HPDE6-E6E7 (cell line): ENCODE measurements around the gene FAIM.
A peak's percentile ranks its signal among the peaks of the same experiment; 100 is the strongest.
"Not testable (repeated sequence)": the region's sequence is repeated elsewhere in the genome, so short reads cannot be mapped to it uniquely, and the experiment has no call there.

Experiments used
- DNase-seq: peaks from one replicate; pipeline ENCODE4 v3.0.0; 2011; ENCODE audit warnings: missing footprints; ENCODE audit errors: extremely low spot score

FAIM gene

GRCh38 chr3:138601661-138602060 is 6.9 kb upstream of the FAIM start:
- not testable (repeated sequence) for DNase-seq

GRCh38 chr3:138604106-138604595 is 4.4 kb upstream of the FAIM start:
- not testable (repeated sequence) for DNase-seq

- no peak for DNase-seq
These were observed 1.3 kb downstream of the FAIM start for GRCh38 chr3:138609898-138610266.

- DNase-seq = no peak
These were observed 6.9 kb downstream of the FAIM start for GRCh38 chr3:138615462-138615861.

- DNase-seq = no peak
These were observed 11.9 kb downstream of the FAIM start for GRCh38 chr3:138620431-138620830.

- no peak for DNase-seq
These were observed 15.9 kb downstream of the FAIM start for GRCh38 chr3:138624518-138624917.

GRCh38 chr3:138625707-138626365 is 17.3 kb downstream of the FAIM start:
- DNase-seq = peak; percentile 84

GRCh38 chr3:138629526-138629925 is 21.0 kb downstream of the FAIM start:
- DNase-seq = peak; percentile 20

- DNase-seq = no peak
These were observed 30.1 kb downstream of the FAIM start for GRCh38 chr3:138638641-138639040.

- DNase-seq = no peak
These were observed 32.0 kb downstream of the FAIM start for GRCh38 chr3:138640537-138640936.

GRCh38 chr3:138642226-138642926 is 33.8 kb downstream of the FAIM start:
- DNase-seq = no peak

GRCh38 chr3:138642927-138643253 is 34.3 kb downstream of the FAIM start:
- no peak for DNase-seq

- no peak for DNase-seq
These were observed 37.4 kb downstream of the FAIM start for GRCh38 chr3:138646008-138646407.

- no peak for DNase-seq
These were observed 37.9 kb downstream of the FAIM start for GRCh38 chr3:138646513-138646912.

GRCh38 chr3:138649134-138649533 is 40.6 kb downstream of the FAIM start:
- DNase-seq = no peak

- DNase-seq = no peak
These were observed 45.0 kb downstream of the FAIM start for GRCh38 chr3:138653567-138653966.

GRCh38 chr3:138657508-138657907 is 48.9 kb downstream of the FAIM start:
- DNase-seq = no peak

GRCh38 chr3:138668107-138668506 is 59.5 kb downstream of the FAIM start:
- no peak for DNase-seq

GRCh38 chr3:138670407-138670806 is 61.8 kb downstream of the FAIM start:
- DNase-seq = no peak

GRCh38 chr3:138673641-138674530 is 65.3 kb downstream of the FAIM start:
- peak; percentile 22 for DNase-seq

- no peak for DNase-seq
These were observed 66.8 kb downstream of the FAIM start for GRCh38 chr3:138675393-138675792.

- DNase-seq = no peak
These were observed 69.5 kb downstream of the FAIM start for GRCh38 chr3:138678086-138678485.
